Activated effector memory CD4-positive, alpha-beta T cell treated with anti-CD3 and anti-CD28 coated beads, Interleukin-2, amount 50 U/mL, for 16 hours (primary cell): Measurements from ENCODE around the gene LYSMD4.

Experiments used
- DNase-seq: peaks from one replicate; pipeline ENCODE4 v3.0.0-alpha.2; 2020

LYSMD4 gene

GRCh38 chr15:99731336-99732123 lies 1.7 kb downstream of the LYSMD4 start:
- no peak for DNase-seq

- no peak for DNase-seq
Observed at GRCh38 chr15:99729920-99730319, 3.3 kb downstream of the LYSMD4 start.

- no peak for DNase-seq
Observed at GRCh38 chr15:99729327-99729726, 3.9 kb downstream of the LYSMD4 start.

GRCh38 chr15:99728916-99729315 lies 4.3 kb downstream of the LYSMD4 start:
- DNase-seq = no peak

GRCh38 chr15:99727733-99728132 lies 5.5 kb downstream of the LYSMD4 start:
- no peak for DNase-seq

GRCh38 chr15:99727330-99727729 lies 5.9 kb downstream of the LYSMD4 start:
- no peak for DNase-seq

- DNase-seq = no peak
Observed at GRCh38 chr15:99726333-99726732, 6.9 kb downstream of the LYSMD4 start.

- no peak for DNase-seq
Observed at GRCh38 chr15:99722406-99722805, 10.8 kb downstream of the LYSMD4 start.

- no peak for DNase-seq
Observed at GRCh38 chr15:99721896-99722295, 11.3 kb downstream of the LYSMD4 start.

GRCh38 chr15:99721104-99721778 lies 12.0 kb downstream of the LYSMD4 start:
- no peak for DNase-seq

GRCh38 chr15:99720533-99720932 lies 12.7 kb downstream of the LYSMD4 start:
- no peak for DNase-seq

GRCh38 chr15:99719096-99719541 lies 14.1 kb downstream of the LYSMD4 start:
- no peak for DNase-seq

- no peak for DNase-seq
Observed at GRCh38 chr15:99718421-99718820, 14.8 kb downstream of the LYSMD4 start.

- DNase-seq = no peak
Observed at GRCh38 chr15:99717161-99718009, 15.9 kb downstream of the LYSMD4 start.

- DNase-seq = no peak
Observed at GRCh38 chr15:99716540-99717095, 16.6 kb downstream of the LYSMD4 start.

- no peak for DNase-seq
Observed at GRCh38 chr15:99712415-99712814, 20.8 kb downstream of the LYSMD4 start.

- DNase-seq = no peak
Observed at GRCh38 chr15:99711625-99712024, 21.6 kb downstream of the LYSMD4 start.

GRCh38 chr15:99709243-99709986 lies 23.8 kb downstream of the LYSMD4 start:
- no peak for DNase-seq

GRCh38 chr15:99708563-99708962 lies 24.7 kb downstream of the LYSMD4 start:
- DNase-seq = no peak

- DNase-seq = no peak
Observed at GRCh38 chr15:99707473-99708270, 25.6 kb downstream of the LYSMD4 start.

GRCh38 chr15:99706557-99707303 lies 26.5 kb downstream of the LYSMD4 start:
- DNase-seq = peak; percentile 64
